Stimulated activated CD4-positive, alpha-beta T cell treated with anti-CD3 and anti-CD28 coated beads, Interleukin-15, amount 100 ng/mL, for 1 hour (primary cell): ENCODE results near the gene CSF1R.
A peak's percentile ranks its signal among the peaks of the same experiment; 100 is the strongest.

ENCODE experiments used
- DNase-seq, 2 donors: peaks; one replicate each; pipeline ENCODE4 v3.0.0-alpha.2; 2020; ENCODE audit warnings: low read depth in 1 of 2, low spot score in 1 of 2

CSF1R gene

DNA sequence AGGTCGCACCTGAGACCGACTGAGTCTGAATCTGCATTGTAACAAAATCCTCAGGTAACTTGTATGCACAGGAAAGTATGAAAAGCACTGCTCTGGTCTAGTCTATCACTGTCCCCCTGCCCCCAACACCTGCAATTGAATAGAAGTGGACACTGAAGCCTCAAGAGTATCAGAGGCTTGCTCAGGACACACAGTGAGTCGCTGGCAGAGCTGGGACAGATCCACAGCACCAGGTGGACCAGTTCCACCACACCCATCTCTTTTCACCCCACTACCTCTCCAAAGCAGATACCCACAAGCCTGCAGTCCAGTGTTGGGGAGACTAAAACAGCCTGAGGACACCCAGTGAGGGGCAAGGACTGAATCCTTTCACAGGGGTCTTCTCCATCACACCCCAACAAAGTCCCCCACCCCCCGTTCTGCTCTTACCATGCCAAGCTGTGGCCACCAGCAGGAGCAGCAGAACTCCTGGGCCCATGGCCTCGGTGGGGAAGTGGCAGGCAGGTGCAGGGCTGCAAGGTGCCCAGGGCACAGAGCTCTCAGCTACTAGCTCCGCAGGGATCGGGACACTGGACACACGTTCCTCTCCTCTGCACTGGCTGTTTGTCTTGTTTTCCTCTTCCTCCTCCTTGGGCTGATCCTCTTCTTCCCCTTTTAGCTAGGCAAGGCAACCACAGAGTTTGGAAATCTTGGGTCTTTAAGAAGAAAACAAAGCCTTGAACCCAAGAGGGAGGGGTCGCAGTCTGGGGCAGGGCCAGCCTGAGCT, at the start of gene CSF1R:
CSF1R (minus strand) TSS at position 605 of the 766 bp plus-strand sequence; CDS start at position 478, 127 bp downstream.
- DNase-seq = no peak

DNA sequence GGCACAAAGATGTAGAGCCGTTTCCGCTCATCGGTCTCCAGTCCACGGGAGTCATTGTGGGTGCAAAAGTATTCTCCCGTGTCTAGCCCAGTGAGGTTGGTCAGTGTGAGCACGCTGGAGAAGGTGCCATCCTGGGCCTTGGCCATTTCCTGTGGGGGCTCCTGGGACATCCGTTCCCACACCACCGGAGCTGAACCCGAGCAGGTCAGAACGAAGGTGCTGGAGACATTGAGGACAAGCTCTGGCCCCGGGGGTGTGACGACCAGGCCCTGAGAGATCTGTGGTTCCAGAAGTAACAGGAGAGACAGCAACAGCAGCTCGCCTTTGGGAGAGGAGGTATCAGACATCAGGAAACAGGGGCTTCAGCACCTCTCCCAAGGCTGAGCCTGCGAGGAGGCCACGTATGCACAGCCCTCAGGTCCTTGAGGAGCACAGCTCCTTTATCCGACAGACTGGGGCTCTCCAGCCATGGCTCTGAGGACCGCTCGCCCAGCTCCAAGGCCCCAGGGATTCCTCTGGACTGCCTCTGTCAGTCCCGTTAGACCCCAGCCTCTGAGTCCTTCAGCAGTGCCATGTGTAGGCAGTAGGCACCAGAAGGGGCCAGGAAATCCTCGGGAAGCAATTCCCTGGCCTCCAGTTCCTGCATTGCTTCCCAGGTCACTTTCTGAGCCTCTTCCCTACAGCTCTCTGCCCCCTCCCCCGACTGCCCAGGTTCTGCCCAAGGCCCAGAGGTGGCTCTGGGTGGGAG, 49.4 kb upstream of the CSF1R start:
- DNase-seq = no peak

DNA sequence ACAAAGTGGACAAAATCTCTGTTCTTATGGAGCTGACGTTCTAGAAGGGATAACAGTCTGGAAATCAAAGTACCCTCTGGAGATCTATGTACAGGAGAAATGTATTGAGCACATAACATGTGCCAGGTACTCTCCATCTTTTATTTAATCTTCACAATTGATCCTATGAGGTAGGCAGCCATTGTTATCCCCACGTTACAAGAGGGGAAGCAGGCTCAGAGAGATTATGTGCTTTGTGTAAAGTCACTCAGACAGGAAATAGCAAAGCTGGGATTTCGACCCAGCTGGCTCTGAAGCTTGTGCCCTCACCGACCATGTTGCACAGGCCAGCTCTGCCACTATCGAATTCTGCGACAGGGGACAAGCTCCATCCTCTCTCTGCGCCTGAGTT, 47.8 kb upstream of the CSF1R start:
- DNase-seq = no peak

DNA sequence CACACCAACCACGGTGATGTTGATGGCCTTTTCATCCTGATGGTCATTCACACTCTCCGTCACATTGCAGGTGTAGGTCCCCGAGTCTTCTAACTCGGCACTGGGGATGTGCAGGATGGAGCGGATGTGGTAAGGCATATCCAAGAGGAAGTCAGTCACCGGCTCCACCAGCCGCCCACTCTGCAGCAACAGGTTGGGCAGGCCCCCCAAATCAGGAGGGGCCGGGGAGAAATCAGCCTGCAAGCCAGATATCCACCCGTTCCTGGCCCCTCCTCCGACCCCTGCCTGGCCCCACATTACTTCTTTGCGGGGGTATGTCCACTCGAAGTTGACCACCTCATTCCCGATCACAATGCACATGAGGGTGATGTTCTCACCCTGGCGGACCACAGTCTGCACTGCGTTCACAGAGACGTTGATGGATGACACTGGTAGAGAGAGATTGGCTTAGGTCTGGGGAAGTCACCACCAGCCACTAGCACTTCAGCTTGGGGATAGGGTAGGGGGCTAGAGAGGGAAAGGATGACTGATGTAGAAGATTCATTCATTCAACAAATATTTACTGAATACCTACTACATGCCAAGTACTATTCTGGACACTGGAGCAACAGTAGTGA, 47.3 kb upstream of the CSF1R start:
- DNase-seq = no peak

DNA sequence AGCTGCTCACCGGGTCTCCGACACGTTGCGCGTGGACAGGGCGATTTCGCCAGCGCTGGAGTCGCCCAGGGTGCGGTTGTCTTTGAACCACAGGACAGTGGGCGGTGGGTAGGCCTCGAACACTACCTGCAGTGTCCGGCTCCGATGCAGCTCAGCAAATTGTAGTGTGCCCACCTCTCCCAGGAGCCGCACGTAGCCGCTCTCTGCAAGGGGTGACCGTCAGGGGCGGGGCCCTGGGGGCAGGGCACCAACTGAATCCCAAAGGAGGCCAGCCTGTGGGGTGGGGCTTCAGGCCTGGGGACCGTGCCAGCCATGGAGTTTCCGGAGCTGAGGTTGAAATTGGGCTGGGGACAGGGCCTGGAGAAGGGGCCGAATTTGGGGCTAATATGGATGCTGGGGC, 46.4 kb upstream of the CSF1R start:
- no peak for DNase-seq

DNA sequence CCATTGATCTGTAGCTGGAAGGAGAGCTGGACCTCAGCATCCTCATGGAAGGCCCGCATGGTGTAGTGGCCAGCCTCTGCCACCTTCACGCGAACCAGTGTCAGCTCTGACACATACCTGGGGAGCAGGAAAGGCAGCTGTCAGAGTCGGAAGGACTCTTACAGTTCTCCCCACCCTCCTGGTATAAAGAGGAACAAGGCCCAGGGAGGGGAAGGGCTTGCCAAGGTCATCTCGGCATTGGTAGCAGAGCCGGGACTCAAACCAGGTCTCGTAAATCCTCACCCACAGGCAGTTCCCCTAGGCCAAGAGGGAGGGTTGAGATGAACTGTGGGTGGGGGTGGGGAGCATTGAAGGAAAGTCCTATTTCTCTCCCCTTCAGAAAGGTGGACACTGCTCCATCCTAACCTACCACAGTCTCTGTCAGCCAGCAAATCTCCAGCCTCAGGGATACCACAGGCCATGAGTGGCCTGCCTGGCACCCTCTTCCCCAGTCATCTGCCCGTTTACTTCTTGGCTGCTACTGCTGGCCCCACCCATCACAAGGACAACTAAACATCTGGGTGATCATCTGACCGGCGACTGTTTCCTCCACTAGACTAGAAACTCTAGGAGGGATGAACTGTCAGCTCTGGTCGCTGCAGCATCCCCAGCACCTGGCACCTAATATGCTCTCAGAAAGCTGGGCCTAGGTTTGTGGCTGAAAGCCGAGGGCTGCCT, 45.8 kb upstream of the CSF1R start:
- no peak for DNase-seq

DNA sequence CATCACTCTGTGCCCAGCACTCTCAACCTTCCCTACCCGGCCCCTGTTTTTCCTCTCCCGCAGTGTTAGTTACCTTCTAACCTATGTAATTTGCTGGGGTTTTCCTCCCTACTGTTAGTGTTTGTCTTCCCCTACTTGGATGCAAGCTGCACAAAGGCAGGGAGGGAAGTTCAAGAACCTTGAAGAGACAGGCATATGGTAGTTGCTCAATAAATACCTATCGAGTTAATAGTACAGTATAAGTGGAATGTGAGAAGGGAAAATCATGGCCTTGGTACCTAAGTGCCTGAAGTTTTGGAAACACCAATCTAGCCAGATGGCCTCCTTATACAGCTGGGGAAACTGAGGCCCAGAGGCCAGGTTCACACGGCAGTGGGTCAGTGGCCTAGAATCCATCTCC, 45.1 kb upstream of the CSF1R start:
- no peak for DNase-seq

DNA sequence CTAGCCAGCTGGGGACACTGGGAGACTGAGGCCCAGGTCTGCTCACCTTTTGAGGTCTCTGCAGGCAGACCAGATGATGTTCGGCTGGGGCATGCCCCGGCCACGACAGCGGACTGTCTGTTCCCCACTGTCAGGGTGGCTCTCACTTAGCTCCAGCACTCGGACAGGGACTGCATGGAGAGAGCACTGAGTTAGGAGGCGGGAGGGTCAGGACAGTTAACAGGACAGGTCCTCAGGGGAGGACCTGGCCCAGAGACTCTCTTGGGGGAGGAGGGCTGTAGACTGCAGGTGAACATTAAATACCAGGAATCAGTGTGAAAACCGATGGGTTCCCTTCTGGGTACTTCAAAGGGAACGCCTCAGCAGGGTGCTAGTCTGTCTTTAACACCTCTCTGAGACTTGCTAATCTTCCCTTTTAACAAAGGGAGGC, 44.2 kb upstream of the CSF1R start:
- no peak for DNase-seq

DNA sequence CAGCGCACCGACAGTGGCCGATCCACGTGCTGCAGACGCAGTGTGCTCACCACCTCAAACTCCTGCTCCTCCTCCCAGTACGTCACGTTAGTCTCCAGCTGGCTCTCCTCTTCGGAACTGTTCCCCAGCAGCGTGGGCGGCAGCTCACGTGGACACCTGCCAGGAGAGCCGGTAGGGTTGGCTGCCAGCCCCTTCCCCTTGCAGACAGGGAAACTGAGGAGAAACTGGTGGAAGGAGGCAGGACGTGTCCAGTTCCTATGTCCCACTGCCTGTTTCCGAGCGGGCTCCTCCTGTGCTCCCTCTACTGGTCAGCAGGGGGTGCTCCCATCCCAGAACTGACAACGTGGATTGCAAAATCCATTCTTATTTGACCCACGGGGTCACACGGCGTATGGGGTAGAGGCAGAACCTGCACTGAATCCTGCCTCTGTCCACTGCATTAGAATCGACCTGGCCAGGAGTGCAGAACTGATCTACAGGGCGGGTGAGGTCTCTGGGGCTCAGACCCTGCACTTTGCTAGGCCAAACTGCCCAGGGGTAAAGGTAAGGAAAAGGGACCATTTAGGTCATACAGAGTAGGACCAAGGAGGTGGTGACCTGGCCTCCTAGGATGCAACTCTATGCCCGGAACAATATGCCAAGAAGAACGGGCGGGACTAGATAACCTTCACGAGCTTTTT, 43.6 kb upstream of the CSF1R start:
- DNase-seq = peak in 1 of 2 donors; percentile 9

DNA sequence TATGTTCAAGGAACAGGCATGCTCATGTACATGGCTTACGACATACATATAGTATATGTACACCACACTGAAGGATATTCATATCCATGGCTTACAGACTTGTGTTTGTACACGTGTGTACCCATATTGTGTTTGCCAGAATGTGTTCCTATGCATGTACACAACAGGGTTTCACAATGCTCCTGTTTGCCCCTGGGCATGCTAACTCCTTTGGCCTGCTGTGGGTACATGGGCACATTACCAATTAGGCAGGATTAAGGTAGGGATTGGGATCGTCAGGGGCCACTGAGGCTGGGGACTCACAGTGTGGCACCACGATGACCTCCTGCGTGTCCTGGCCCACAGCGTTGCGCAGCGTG, 43.1 kb upstream of the CSF1R start:
- DNase-seq = no peak

DNA sequence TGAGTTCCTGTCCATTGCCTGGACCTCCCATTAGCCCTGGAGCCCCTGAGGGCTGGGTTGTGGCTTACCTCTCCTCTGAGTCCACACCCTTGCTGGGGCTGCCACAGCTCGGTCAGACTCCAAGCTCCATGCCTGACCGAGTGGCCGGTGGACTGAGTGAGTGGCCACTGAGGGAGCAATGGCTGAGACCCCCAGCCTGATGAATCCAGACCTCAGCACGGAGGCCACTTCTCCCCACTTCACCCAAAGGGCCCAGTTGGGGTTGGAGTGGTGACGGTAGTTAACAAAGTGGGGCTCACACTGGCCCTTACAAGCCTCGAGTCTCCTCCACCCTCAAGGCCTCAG, 40.5 kb upstream of the CSF1R start:
- DNase-seq = no peak

DNA sequence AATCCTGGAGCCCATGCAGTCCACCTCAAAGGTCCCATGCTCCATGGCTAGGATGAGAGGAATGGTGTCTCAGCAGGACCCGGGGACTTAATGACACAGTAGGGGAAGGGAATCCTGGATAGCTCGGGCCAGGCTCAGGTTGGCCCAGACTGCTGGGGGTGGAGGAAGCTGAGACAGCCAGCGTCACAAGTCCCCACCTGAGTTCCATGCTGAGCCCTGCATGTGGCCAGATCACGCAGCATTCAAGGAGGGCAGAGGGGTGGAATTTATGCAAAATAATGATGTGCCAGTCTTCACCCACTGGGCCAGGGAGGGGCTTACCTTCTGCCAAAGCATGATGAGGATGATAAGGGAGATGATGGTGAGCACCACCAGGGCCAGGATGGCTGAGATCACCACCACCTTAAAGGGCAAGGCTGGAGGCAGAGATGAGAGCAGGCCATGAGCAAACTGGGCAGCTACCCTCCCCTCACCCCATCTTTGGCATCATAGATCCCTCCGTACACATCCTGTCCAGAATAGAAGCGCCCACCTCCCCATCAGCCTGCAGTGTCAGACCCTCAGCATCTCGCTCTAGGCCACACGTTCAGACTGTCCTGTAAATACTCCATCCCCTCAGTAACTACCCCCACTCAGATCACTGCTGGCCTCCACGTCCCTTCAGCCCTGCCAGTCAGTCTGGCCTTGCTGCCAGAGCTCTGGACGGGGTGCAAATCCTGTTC, 40.0 kb upstream of the CSF1R start:
- DNase-seq = no peak

DNA sequence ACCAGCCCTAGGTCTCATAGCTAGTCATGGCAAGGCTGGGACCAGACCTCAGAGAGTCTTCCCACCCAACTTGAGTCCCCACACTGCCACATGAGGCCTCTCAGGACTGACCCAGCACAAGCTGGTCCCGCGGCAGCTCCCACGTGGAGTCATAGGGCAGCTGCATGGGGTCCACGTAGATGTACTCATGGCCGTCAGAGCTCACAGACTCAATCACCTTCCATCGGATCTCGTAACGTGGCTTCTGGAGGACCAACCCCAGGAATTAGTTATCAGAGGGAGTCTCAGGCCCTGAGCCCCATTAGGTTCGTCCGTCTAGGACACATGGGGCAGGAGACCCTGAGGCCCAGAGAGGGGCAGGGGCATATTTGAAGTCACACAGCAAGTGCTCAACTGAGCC, 39.0 kb upstream of the CSF1R start:
- DNase-seq = no peak

DNA sequence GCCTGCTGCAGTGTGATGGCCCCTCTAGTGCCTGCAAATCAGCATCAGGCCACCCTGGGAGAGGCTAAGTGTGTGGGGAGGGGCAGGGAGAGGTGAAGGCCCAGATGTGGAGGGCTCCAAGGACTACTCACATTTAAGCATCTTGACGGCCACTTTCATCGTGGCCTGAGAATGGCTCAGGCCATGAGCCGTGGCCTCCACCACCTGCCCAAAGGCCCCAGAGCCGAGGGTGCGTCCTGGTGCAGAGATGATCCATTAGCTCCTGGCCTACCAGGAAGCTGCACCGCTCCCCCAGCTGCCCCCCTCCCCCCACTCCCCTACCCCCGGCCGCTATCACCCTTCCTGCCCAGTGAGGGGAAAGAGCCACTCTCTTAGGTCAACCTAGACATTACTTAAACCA, 38.2 kb upstream of the CSF1R start:
- no peak for DNase-seq

DNA sequence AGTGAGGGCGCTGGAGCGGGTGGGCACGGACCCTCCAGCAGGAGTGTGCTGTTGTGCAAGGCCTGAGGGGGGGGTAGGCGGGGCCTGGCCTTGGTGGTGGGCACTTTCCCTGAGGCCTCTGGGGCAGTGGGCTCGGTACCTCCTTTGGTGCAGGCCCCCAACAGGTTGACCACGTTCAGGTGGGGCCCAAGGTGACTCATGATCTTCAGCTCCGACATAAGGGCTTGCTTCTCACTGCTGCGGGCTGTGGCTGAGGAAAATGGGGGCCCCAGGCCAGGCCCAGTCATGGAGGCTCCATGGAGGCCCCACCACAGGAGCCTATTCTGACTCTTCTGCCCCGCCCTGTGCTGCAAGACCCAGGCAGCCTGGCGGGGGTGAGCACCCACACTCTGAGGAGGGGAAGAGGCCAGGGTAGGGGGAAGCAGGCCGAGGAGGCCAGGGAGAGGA, 37.8 kb upstream of the CSF1R start:
- no peak for DNase-seq

DNA sequence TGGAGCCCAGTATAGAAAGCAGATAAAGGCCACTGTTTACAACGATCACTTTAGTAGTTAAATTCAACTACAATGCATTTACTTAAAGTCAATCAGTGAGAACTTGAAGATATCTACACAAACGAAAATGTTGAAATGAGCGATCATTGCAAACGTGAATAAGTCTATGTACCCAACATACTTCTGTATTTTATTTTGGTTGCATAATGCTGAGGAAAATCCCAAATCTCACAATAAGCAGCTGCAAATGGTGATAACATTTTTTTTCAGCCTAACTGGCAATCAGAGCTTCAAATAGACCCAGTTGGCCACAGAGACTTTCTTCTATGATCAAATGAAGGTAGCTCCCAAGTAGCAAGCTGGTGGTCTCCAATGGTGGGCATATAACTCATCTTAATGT, 37.2 kb upstream of the CSF1R start:
- DNase-seq = no peak

DNA sequence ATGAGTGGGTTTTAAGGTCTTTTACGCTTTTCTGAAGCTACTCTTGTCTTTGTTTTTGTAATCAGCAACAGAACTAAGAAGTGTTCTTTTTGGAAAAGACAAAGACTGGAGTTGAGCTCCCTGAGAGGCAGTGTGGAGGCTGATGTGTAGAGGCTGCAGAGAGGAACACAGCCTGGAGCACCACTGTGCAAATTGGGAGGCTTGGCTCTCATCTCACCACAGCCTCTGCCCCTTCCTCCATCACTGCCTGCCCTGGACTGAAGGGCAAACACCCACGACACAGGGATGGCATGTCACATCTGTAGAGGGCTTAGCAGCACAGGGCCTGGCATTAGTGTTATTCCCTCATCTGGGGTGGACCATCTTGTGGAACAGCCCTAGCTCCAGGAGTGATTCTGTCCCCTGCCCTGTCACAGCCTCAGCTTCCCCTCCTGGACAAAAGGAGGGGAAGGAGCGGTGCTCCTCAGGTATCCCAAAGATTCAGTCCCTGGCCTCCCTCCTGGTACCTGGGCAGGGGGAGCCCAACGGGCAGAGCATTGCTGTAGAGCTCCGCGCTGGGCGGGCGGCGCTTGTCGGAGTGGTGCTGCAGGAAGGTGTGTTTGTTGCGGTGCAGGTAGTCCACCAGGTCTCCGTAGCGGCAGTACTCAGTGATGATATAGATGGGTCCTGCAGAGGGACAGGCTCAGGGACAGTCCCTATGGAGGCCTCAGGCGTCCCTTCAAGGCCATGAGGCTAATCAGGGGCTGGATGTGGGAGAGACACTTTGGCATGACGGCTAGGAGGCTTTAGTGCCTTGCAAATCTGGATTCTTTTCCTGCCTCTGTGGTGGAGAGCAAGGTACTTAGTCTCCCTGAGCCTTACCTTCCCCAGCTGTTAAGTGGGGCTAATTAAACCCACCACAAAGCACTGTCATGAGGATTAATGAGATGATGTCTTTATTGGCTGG, 36.5 kb upstream of the CSF1R start:
- no peak for DNase-seq

DNA sequence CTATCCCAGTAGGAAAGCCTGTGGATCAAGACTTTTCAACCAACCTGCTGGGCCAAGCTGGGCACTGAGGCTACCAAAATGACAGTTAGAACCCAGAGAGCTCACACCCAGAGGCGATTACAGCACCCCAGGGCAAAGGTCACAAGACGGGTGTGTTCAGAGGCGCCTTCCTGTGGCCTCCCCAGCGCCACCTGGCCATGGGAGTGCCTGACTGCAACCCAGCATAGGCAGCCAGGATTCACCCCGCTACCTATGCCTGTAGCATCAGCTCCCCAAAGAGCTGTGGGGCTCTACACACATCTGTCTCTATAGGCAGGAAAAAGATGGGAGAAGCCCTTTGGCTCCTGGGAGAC, 35.8 kb upstream of the CSF1R start:
- no peak for DNase-seq

DNA sequence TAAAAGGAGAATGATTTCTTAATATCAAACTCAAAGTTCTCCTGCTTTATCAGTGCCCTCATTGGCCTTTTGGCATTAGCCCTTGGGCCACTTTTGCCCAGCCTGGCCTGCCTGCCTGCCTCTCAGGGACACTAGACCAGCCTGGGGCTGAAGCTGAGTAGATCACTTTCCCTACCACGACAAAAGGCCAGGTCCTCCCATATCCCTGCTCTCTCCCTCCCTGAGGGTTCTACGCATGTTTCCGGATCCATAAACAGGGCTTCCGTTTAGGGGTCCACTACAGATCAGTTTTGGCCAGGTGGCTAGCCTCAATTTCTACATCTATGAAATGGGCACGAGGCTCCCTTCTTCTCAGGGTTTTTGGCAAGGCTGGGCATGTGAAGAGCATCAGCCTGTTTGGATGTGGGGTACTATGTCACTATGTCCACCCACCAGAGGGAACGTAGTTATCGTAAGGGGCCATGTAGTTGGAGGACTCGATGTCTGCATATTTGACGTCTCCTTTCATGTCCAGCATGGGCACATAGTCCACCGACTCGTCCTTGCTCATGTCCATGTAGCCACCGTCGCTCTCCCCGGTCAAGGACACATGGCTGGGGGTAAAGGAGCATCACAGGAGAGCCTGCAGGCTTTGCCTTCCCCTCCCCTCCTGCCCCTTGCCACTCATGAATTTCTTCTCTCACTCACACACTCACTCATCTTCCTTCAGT, 35.2 kb upstream of the CSF1R start:
- DNase-seq = no peak
